Adipose tissue (tissue), 3 donors: ENCODE data around the gene TIPRL. TPM values are rescaled to one million over a fixed set of nuclear protein-coding genes. Genes with fewer than 3 reads are reported as not detected.

ENCODE experiments used
- H3K27ac ChIP-seq: one replicate; pipeline ENCODE4 v1.5.1; 2013; ENCODE audit warnings: low read depth, low read length
- WGBS, 3 donors: extraction: QIAGEN DNeasy Blood & Tissue Kit; methylation state at CpG; one replicate each; pipeline ENCODE4 v1.1.7; 2013; 5-methylcytosine and 5-hydroxymethylcytosine counted together
- polyA plus RNA-seq, 3 donors: library from polyadenylated mRNA; stranded (reverse); fragments of 200-250 nt; gene quantifications; one replicate each; pipeline ENCODE4 v1.2.3, GENCODE V29; 2013
- donor health status: healthy with polysubstance abuse.
- donor health status: Bipolar disorder and iron deficiency.
- donor health status: healthy.

TIPRL gene
- polyA plus RNA-seq = 10 to 100 TPM in 2 of 3 donors, 1 to 10 TPM in 1; 9.1 to 21.6 (median 13.1) TPM

GRCh38 chr1:168178638-168179437 is at the start of gene TIPRL:
Gene TIPRL (plus strand): TSS chr1:168178962. CDS start chr1:168179078, 116 bp downstream.
- WGBS, 3 donors = 0 to 1% (median 0%) methylated on average over 56 of the region's 56 CpGs
- H3K27ac ChIP-seq = peak within 1 kb of the TSS; percentile 83

GRCh38 chr1:168129933-168130332 is 48.8 kb upstream of the TIPRL start:
- 86 to 89% (median 89%) methylated on average over 6 of the region's 6 CpGs for WGBS, 3 donors
- H3K27ac ChIP-seq = no peak overlapping the region

GRCh38 chr1:168134132-168134531 is 44.6 kb upstream of the TIPRL start:
- WGBS, 3 donors = 66 to 79% (median 71%) methylated on average over 1 of the region's 1 CpG
- H3K27ac ChIP-seq = no peak overlapping the region

- no peak overlapping the region for H3K27ac ChIP-seq
- 76 to 91% (median 91%) methylated on average over 7 of the region's 7 CpGs for WGBS, 3 donors
These were observed 44.1 kb upstream of the TIPRL start for GRCh38 chr1:168134642-168135041.

- WGBS, 3 donors = 29 to 48% (median 45%) methylated on average over 12 of the region's 12 CpGs
- no peak overlapping the region for H3K27ac ChIP-seq
These were observed 43.4 kb upstream of the TIPRL start for GRCh38 chr1:168135116-168135920.

GRCh38 chr1:168135921-168136708 is 42.6 kb upstream of the TIPRL start:
- WGBS, 3 donors = 1% methylated on average over 56 to 63 of the region's 63 CpGs
- no peak overlapping the region for H3K27ac ChIP-seq

- H3K27ac ChIP-seq = no peak within 1 kb of the TSS
- WGBS, 3 donors = 0 to 1% (median 1%) methylated on average over 58 to 86 of the region's 86 CpGs
These were observed 41.9 kb upstream of the TIPRL start, which contains the start of gene GPR161 for GRCh38 chr1:168136709-168137514. Gene GPR161 (minus strand): TSS chr1:168136930. CDS start chr1:168104850, 32,080 bp downstream.

- WGBS, 3 donors = 6 to 7% (median 6%) methylated on average over 6 of the region's 6 CpGs
- no peak overlapping the region for H3K27ac ChIP-seq
These were observed 41.3 kb upstream of the TIPRL start for GRCh38 chr1:168137515-168137821.

GRCh38 chr1:168138134-168138533 is 40.6 kb upstream of the TIPRL start:
- H3K27ac ChIP-seq = no peak overlapping the region
- 86 to 95% (median 89%) methylated on average over 5 of the region's 5 CpGs for WGBS, 3 donors

GRCh38 chr1:168139070-168139469 is 39.7 kb upstream of the TIPRL start:
- no peak overlapping the region for H3K27ac ChIP-seq

GRCh38 chr1:168141871-168142385 is 36.8 kb upstream of the TIPRL start:
- 87 to 92% (median 89%) methylated on average over 3 of the region's 3 CpGs for WGBS, 3 donors

GRCh38 chr1:168145184-168146159 is 33.3 kb upstream of the TIPRL start:
- WGBS, 3 donors = 24 to 27% (median 26%) methylated on average over 13 to 14 of the region's 15 CpGs
- H3K27ac ChIP-seq = no peak overlapping the region

More at GRCh38 chr1:168141871-168142385, 36.8 kb upstream of the TIPRL start:
- no peak overlapping the region for H3K27ac ChIP-seq

GRCh38 chr1:168146160-168146539 is 32.6 kb upstream of the TIPRL start:
- 57 to 75% (median 63%) methylated on average over 3 of the region's 5 CpGs for WGBS, 3 donors
- H3K27ac ChIP-seq = no peak overlapping the region

- WGBS, 3 donors = 78 to 86% (median 83%) methylated on average over 11 of the region's 11 CpGs
- H3K27ac ChIP-seq = no peak overlapping the region
These were observed 32.1 kb upstream of the TIPRL start for GRCh38 chr1:168146626-168147025.

- H3K27ac ChIP-seq = no peak overlapping the region
- 42 to 76% (median 45%) methylated on average over 4 of the region's 4 CpGs for WGBS, 3 donors
These were observed 29.8 kb upstream of the TIPRL start for GRCh38 chr1:168148916-168149315.

GRCh38 chr1:168150283-168150682 is 28.5 kb upstream of the TIPRL start:
- H3K27ac ChIP-seq = no peak overlapping the region
- WGBS, 3 donors = 92 to 97% (median 96%) methylated on average over 1 of the region's 1 CpG

- WGBS, 3 donors = 82 to 93% (median 83%) methylated on average over 4 of the region's 4 CpGs
- no peak overlapping the region for H3K27ac ChIP-seq
These were observed 26.8 kb upstream of the TIPRL start for GRCh38 chr1:168151935-168152334.
